ENCODE measurements around the gene WFDC6.

WFDC6 gene

GRCh38 chr20:45515147-45515913 is 24.0 kb downstream of the WFDC6 start, which contains the start of gene SPINT3:
TSS of gene SPINT3 (minus strand) at chr20:45515622. CDS start at chr20:45515608, 14 bp downstream.
- DNase-seq (ENCODE audit: low read depth in 3 of 3): no peak

DNA sequence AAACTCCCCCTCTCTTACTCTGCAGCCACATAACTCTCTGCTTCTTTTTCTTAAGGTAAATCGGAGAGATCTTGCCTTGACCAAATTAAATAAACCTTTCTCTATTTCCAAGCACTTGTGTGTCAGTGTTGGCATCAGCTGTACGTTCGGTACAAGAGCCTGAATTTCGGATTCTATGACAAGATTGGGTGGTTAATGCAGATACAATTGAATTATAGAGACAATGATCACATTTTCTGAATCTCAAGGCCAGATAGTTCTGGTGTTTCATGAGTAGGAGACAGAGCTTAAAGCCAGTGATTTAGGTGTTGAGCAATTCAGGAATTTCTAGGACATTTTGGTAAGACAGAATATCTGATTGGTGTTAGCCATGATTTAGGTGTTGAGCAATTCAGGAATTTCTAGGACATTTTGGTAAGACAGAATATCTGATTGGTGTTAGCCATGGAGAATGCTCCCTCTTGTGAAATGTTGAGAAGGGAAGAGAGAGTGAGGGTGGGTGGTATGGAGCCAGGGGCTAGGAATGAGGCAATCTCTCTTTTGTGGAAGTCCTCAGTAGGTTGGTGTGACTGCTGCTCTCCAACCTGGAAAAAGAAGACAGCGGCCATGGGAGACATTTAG is 28.9 kb downstream of the WFDC6 start:
- no peak for DNase-seq (ENCODE audit: low read depth in 3 of 3)

GRCh38 chr20:45509091-45509490 is 30.2 kb downstream of the WFDC6 start:
- DNase-seq (ENCODE audit: low read depth in 3 of 3): no peak

DNA sequence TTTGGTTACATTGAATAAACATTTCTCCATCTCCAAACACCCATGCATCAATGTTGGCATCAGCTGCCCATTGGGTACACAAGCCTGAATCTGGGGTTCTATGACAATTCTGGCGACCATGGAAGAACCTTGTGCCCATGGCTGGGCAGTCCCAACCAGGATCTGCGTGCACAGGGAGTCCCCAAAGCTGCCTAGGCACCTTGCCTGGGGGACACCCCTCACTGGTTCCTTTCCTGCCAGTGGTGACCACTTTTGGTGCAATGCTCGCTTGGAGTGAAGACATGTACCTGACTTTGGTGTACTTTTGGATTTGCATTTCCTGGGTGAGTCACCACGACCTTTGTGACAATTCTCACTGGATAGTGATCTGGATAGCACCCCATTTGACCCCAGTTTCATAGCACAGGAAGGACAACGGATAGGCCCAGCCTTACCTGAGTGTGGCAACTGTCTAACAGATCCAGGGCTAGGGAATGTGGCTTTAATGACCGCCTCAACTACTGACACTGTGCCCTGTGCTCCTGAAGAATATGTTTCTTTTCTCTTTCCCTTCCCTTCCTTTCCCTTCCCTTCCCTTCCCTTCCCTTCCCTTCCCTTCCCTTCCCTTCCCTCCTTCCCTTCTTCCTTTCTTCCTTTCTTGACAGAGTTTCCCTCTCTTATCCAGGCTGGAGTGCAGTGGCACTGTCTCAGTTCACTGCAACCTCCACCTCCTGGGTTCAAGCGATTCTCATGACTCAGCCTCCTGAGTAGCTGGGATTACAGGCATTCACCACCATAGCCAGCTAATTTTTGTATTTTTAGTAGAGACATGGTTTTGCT is 31.0 kb downstream of the WFDC6 start:
- no peak for DNase-seq (ENCODE audit: low read depth in 3 of 3)

DNA sequence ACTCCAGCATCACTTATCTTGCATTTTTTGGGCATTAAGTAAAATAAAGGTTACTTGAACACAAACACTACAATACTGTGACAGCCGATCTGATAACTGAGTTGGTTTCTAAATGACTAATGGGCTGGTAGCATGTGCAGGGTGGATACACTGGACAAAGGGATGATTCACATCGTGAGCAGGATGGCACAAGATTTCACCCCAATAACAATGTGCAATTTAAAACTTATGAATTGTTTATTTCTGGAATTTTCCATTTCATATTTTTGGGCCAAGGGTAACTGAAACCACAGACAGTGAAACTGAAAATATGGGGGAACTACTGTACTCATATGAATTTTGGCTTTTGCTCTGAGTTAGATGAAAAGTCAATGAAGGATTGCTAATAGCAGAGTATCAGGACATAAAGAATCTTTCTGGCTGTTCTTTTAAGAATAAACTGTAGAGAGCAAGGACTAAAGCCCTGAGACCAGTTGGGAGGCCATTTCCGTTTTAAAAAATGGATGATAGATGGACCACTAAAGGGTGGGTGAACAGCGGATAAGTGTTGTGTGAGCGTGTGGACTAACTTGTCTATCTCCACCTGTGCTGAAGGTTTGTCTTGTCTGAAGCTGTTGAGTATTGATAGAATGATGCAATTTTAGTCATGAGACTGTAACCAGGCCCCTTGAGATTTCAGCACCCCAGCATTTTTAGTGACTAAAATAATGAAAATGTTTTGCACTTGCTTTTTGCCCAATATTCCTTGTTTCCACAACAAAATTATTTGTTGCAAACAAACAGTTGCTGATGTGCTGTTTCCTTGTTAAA is 32.1 kb downstream of the WFDC6 start:
- DNase-seq (ENCODE audit: low read depth in 3 of 3): no peak

DNA sequence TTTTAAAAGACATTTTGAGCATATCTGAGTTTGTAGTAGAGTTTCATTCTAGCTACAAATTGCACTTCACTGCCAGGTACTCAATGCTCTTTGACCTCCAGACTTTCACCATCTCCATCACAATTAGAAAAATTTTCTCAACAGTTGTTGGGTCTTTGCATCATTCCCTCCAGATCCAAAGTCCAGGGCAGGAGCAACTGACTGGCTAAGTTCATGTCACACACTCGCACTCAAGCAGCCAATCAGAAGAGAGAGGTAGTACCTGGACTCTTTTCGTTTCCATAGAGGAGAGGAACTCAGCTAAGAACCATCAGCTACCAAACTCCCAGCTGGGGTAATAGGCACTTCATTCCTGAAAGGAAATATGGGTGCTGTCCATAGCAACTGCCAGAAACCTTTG is 32.9 kb downstream of the WFDC6 start:
- no peak for DNase-seq (ENCODE audit: low read depth in 3 of 3)

- DNase-seq (ENCODE audit: low read depth in 3 of 3): no peak
Observed at GRCh38 chr20:45503403-45503802, 35.9 kb downstream of the WFDC6 start.

DNA sequence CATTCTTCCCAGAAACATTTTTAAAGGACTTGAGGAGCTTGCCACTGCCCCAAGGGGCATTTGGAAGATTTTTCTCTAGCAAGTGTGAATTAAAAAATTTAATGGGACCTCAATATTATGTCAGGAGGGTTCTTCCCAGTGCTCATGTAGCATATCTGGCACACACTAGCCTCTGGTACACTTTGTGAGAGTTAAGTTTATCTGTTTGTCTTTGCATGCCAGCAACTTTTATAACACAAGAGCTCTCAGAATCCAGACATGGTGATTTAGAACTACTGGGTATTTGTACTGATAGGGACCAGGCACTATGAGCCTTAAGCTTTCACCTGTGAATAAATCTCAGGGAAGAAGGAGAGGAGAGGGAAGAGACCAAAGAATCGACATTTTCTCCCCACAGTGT is 36.7 kb downstream of the WFDC6 start:
- DNase-seq (ENCODE audit: low read depth in 3 of 3): no peak

DNA sequence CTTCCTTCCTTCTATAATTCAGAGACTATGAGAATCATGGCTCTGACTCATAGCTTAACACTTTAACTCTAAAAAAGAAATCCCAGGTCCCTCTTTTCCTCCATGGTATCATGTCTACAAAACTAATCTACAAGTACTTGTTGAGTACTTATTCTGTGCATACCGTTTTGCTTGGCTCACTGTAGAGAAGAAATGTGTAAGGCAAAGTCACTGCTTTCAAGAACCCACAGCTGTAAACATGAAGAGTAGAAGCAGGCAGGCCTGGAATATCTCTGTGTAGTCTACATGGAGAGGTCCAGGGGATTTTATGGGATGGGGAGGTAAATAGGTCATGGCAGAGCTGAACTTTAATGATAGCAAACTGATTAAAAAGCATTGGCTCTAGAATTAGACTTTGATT is 37.7 kb downstream of the WFDC6 start:
- DNase-seq (ENCODE audit: low read depth in 3 of 3): no peak

DNA sequence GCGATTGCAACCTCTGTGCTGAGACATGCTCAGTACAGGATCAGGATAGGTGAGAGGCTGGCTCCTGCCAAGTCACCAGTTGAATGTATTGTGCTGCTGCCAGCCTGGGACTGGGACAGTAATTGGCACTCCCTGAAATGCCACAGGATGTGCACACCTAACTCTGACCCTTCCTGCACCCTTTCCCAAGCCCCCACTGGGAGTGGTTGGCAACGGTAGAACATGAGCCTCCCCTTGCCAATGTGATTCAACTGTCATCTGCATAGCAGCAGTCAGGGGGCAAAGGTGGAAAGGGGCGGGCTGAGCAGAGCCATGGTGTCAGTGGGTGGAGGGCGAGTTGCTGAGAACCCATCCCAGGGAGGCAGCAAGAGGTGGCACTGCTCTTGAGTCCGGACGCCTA is 39.3 kb downstream of the WFDC6 start:
- DNase-seq (ENCODE audit: low read depth in 3 of 3): no peak

GRCh38 chr20:45497971-45498494 is 41.2 kb downstream of the WFDC6 start:
- no peak for DNase-seq (ENCODE audit: low read depth in 3 of 3)

DNA sequence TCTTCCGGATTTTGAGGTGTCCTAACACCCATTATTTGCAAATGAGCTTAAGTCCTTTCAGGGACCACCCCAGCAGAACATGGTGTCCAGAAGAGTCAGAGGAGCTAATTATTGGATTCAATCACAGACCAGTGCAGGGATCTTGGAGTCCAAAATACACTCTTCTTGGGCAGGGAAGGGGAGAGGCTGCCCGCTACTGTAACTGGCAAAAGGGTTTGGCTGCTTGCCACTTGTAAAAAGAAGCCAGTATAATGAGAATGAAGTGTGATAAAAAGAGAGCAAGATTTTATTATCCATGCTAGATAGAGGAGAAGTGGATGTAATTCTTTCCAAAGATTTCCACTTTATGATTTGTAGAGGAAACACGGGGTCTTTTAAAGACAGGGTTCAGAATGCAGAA is 43.1 kb downstream of the WFDC6 start:
- no peak for DNase-seq (ENCODE audit: low read depth in 3 of 3)

GRCh38 chr20:45495501-45495941 is 43.8 kb downstream of the WFDC6 start:
- no peak for DNase-seq (ENCODE audit: low read depth in 3 of 3)

GRCh38 chr20:45489083-45489531 is 50.2 kb downstream of the WFDC6 start:
- no peak for DNase-seq (ENCODE audit: low read depth in 3 of 3)

DNA sequence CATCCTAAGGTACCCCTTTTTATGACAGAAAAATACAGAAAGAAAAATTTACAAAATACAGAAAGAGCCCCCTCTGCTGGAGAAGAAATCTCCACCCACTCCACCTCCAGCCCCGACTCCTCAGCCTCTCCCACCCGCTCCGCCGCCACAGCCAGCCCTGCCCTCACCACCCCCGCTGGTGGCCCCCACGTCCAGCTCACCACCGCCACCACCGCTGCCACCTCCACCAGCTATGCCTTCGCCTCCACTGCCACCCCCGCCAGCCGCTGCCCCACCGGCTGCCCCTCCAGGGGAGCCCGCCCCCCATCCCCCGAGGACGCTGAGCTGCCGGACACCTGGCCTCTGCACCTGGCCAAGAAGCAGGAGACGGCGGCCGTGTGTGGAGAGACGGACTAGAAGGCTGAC is 52.0 kb downstream of the WFDC6 start:
- DNase-seq (ENCODE audit: low read depth in 3 of 3): no peak

DNA sequence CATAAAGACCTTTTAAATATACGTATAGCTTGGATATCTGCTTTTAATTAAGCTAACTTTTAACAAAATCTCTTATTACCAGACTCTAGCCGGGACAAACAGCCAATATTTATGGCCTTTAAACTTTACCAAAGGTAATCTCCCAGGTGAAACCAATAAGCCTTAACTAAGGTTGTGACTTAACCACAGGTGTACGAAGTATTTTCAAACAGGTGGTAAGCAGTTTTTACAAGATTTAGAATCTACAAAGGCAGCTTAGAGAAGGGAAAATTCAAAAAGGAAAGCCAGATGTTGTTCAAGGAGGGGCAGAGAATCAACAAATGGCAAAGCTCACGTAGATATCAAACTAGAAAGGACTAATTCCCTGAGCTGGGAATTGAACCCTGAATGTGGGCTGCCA is 53.9 kb downstream of the WFDC6 start:
- DNase-seq (ENCODE audit: low read depth in 3 of 3): no peak

- DNase-seq (ENCODE audit: low read depth in 3 of 3): no peak
Observed at GRCh38 chr20:45484676-45485075, 54.6 kb downstream of the WFDC6 start.
